ENCODE data around the gene PIP4P1. TPM values are rescaled to one million over a fixed set of nuclear protein-coding genes. Genes with fewer than 3 reads are reported as not detected.

PIP4P1 gene
- total RNA-seq, 4 donors from 2014 or later = 15.8 to 32.0 (median 25.9) TPM

- TF ChIP-seq CTCF (IDR thresholded peaks at IDR 0.05; ENCODE audit: low read depth) = no peak
Measured at GRCh38 chr14:20428010-20428365, 33.2 kb downstream of the PIP4P1 start.

GRCh38 chr14:20427231-20428009 lies 33.8 kb downstream of the PIP4P1 start:
- no peak for TF ChIP-seq CTCF (IDR thresholded peaks at IDR 0.05; ENCODE audit: low read depth)

- no peak for TF ChIP-seq CTCF (IDR thresholded peaks at IDR 0.05; ENCODE audit: low read depth)
Measured at GRCh38 chr14:20424851-20425250, 36.4 kb downstream of the PIP4P1 start.

- no peak for TF ChIP-seq CTCF (IDR thresholded peaks at IDR 0.05; ENCODE audit: low read depth)
Measured at GRCh38 chr14:20422886-20423285, 38.3 kb downstream of the PIP4P1 start.

- TF ChIP-seq CTCF (IDR thresholded peaks at IDR 0.05; ENCODE audit: low read depth) = no peak
Measured at GRCh38 chr14:20421267-20421666, 40.0 kb downstream of the PIP4P1 start.

GRCh38 chr14:20419419-20419818 lies 41.8 kb downstream of the PIP4P1 start:
- no peak for TF ChIP-seq CTCF (IDR thresholded peaks at IDR 0.05; ENCODE audit: low read depth)

- TF ChIP-seq CTCF (IDR thresholded peaks at IDR 0.05; ENCODE audit: low read depth) = no peak
Measured at GRCh38 chr14:20418501-20418909, 42.7 kb downstream of the PIP4P1 start.
